Astrocyte (in vitro differentiated cells and primary cell): ENCODE measurements around the gene CDH23.

ENCODE experiments used
- EZH2 ChIP-seq: IDR thresholded peaks from 2 replicates; pipeline ENCODE4 v1.6.1; 2012; ENCODE audit warnings: mild to moderate bottlenecking, low read length, inconsistent platforms; ENCODE audit not compliant: insufficient read depth
- TF ChIP-seq, protein P1 (sequence below): IDR thresholded peaks from 2 replicates; pipeline ENCODE4 v1.5.1; 2011; ENCODE audit warnings: low read depth, mild to moderate bottlenecking, inconsistent platforms, low read length, moderate library complexity; ENCODE audit not compliant: insufficient read depth

DNA sequence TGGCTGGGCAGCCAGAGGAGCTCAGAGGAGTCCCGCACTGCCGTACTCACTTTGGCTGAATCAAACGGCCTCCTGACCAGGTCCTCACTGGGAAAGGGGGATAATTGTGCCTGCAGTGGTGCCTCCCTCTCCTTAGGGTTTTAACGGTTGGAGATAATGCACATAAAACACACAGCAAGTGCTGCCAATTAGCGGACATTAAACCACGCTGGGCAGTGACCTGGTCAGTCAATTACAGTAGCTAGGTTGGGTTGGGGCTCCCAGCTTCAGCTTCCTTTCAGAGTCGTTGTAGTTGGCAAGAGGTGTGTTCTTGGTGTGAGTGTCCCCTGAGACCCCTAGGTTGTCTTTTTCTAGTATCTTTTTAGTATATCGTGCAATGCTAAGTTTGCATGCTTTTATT is 176.2 kb downstream of the CDH23 start:
- no peak for TF ChIP-seq EZH2
- TF ChIP-seq, protein P1, sequence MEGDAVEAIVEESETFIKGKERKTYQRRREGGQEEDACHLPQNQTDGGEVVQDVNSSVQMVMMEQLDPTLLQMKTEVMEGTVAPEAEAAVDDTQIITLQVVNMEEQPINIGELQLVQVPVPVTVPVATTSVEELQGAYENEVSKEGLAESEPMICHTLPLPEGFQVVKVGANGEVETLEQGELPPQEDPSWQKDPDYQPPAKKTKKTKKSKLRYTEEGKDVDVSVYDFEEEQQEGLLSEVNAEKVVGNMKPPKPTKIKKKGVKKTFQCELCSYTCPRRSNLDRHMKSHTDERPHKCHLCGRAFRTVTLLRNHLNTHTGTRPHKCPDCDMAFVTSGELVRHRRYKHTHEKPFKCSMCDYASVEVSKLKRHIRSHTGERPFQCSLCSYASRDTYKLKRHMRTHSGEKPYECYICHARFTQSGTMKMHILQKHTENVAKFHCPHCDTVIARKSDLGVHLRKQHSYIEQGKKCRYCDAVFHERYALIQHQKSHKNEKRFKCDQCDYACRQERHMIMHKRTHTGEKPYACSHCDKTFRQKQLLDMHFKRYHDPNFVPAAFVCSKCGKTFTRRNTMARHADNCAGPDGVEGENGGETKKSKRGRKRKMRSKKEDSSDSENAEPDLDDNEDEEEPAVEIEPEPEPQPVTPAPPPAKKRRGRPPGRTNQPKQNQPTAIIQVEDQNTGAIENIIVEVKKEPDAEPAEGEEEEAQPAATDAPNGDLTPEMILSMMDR: no peak
